Astrocyte (in vitro differentiated cells and primary cell): ENCODE measurements around the gene UQCC2. TPM values are rescaled to one million over a fixed set of nuclear protein-coding genes. Genes with fewer than 3 reads are reported as not detected.

Experiments
- DNase-seq: peaks from one replicate; pipeline ENCODE4 v3.0.0-alpha.2; 2010; ENCODE audit warnings: low read depth
- FAIRE-seq: peaks from 2 replicates; lab custom pipeline; 2011; peaks lifted over from hg19 to GRCh38; lab: Jason Lieb, UNC
- H2AFZ ChIP-seq: 2 replicates; pipeline ENCODE4 v1.6.0; 2012; ENCODE audit warnings: low read depth, low read length, inconsistent platforms
- H3K27ac ChIP-seq: 2 replicates; pipeline ENCODE4 v1.5.1; 2011; ENCODE audit warnings: low read depth, low read length, inconsistent platforms
- H3K27me3 ChIP-seq: 2 replicates; pipeline ENCODE4 v1.6.0; 2011; ENCODE audit warnings: low read length, inconsistent platforms; ENCODE audit not compliant: insufficient read depth
- H3K36me3 ChIP-seq: 2 replicates; pipeline ENCODE4 v1.5.1; 2011; ENCODE audit warnings: low read length, inconsistent platforms; ENCODE audit not compliant: insufficient read depth
- H3K4me1 ChIP-seq: 2 replicates; pipeline ENCODE4 v1.5.1; 2011; ENCODE audit warnings: low read length, inconsistent platforms; ENCODE audit not compliant: insufficient read depth
- H3K4me2 ChIP-seq: 2 replicates; pipeline ENCODE4 v1.6.0; 2012; ENCODE audit warnings: low read length, inconsistent platforms
- H3K4me3 ChIP-seq: 2 replicates; pipeline ENCODE4 v1.5.1; 2011; ENCODE audit warnings: low read depth, mild to moderate bottlenecking, low read length, inconsistent platforms; ENCODE audit not compliant: insufficient read depth
- H3K79me2 ChIP-seq: 2 replicates; pipeline ENCODE4 v1.6.0; 2012; ENCODE audit warnings: mild to moderate bottlenecking, low read length, inconsistent platforms; ENCODE audit not compliant: insufficient read depth
- H3K9ac ChIP-seq: 2 replicates; pipeline ENCODE4 v1.6.0; 2012; ENCODE audit warnings: mild to moderate bottlenecking, low read length, inconsistent platforms
- H3K9me3 ChIP-seq: 2 replicates; pipeline ENCODE4 v1.5.1; 2012; ENCODE audit warnings: low read depth, mild to moderate bottlenecking, low read length, inconsistent platforms; ENCODE audit not compliant: insufficient read depth
- H4K20me1 ChIP-seq: 2 replicates; pipeline ENCODE4 v1.6.0; 2012; ENCODE audit warnings: low read length, inconsistent platforms; ENCODE audit not compliant: insufficient read depth
- H3K27ac Mint-ChIP-seq: one replicate; pipeline ENCODE4 v1.8.0; 2021; ENCODE audit warnings: mild to moderate bottlenecking, mixed read lengths; ENCODE audit not compliant: unreplicated experiment
- H3K27me3 Mint-ChIP-seq: one replicate; pipeline ENCODE4 v1.8.0; 2021; ENCODE audit warnings: low read depth, mixed read lengths; ENCODE audit not compliant: unreplicated experiment
- H3K36me3 Mint-ChIP-seq: one replicate; pipeline ENCODE4 v1.8.0; 2021; ENCODE audit warnings: low read depth, mixed read lengths; ENCODE audit not compliant: unreplicated experiment
- H3K4me1 Mint-ChIP-seq: one replicate; pipeline ENCODE4 v1.8.0; 2021; ENCODE audit warnings: low read depth, mixed read lengths; ENCODE audit not compliant: unreplicated experiment
- H3K4me3 Mint-ChIP-seq: one replicate; pipeline ENCODE4 v1.8.0; 2021; ENCODE audit warnings: mild to moderate bottlenecking, moderate library complexity, mixed read lengths; ENCODE audit not compliant: unreplicated experiment
- H3K9me3 Mint-ChIP-seq: one replicate; pipeline ENCODE4 v1.8.0; 2021; ENCODE audit warnings: mild to moderate bottlenecking, mixed read lengths; ENCODE audit not compliant: unreplicated experiment
- CTCF ChIP-seq: IDR thresholded peaks from 2 replicates; pipeline ENCODE4 v1.5.1; 2011; ENCODE audit warnings: low read depth, mild to moderate bottlenecking, inconsistent platforms, low read length, moderate library complexity; ENCODE audit not compliant: insufficient read depth
- EZH2 ChIP-seq: IDR thresholded peaks from 2 replicates; pipeline ENCODE4 v1.6.1; 2012; ENCODE audit warnings: mild to moderate bottlenecking, low read length, inconsistent platforms; ENCODE audit not compliant: insufficient read depth
- total RNA-seq: library from RNA; stranded (reverse); gene quantifications from 2 replicates; pipeline ENCODE4 v1.2.1, GENCODE V29; 2021

UQCC2 gene
- total RNA-seq, 1 donor from 2014 or later: 70.2 TPM

DNA sequence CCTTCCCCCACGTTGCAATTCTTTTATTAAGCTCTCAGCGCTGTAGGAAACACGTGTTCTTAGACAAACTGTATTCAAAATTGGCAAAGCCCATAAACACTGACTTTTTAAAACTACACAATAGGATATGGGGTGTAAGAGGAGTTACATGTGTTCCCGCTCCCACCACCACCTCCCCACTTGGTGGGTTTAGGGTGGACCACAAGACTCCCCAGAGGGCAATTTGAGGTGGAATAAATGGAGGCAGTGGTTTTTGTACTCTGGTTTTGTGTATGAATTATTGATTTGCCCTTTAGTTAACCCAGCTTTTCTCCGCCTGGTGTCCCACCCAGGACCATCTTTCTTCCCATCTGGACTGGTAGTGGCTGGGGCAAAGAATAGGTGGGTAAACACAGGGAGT lies 3.7 kb downstream of the UQCC2 start:
- DNase-seq (no peak), FAIRE-seq (no peak)
- peaks cover 19% of the 10 kb centered on the region for H3K79me2 ChIP-seq
- H3K36me3 ChIP-seq: no peaks in the 10 kb centered on the region
- H3K27ac Mint-ChIP-seq: no peak overlapping the region
- no peak overlapping the region for H3K4me2 ChIP-seq
- H3K27ac ChIP-seq: no peak overlapping the region
- peaks cover 13% of the 10 kb centered on the region for H3K36me3 Mint-ChIP-seq
- H3K4me1 ChIP-seq: peaks cover 13% of the 10 kb centered on the region
- H3K27me3 ChIP-seq: no peaks in the 10 kb centered on the region
- no peak overlapping the region for H2AFZ ChIP-seq
- no peak overlapping the region for H3K4me3 ChIP-seq
- H3K9me3 Mint-ChIP-seq: no peaks in the 10 kb centered on the region
- peaks cover 18% of the 10 kb centered on the region for H3K4me1 Mint-ChIP-seq
- H4K20me1 ChIP-seq: peaks cover 6% of the 10 kb centered on the region
- H3K27me3 Mint-ChIP-seq: no peaks in the 10 kb centered on the region
- no peaks in the 10 kb centered on the region for H3K9me3 ChIP-seq
- TF ChIP-seq CTCF: no peak
- TF ChIP-seq EZH2: no peak
- H3K4me3 Mint-ChIP-seq: no peak overlapping the region
- H3K9ac ChIP-seq: no peak overlapping the region

GRCh38 chr6:33705955-33706725 lies 5.4 kb downstream of the UQCC2 start:
- H4K20me1 ChIP-seq: peaks cover 6% of the 10 kb centered on the region
- Mint-ChIP-seq H3K36me3 (peaks cover 15% of the 10 kb centered on the region), H3K4me3 (no peak overlapping the region), H3K27me3 (no peaks in the 10 kb centered on the region), H3K4me1 (peaks cover 20% of the 10 kb centered on the region), H3K27ac (peak overlapping the region; percentile 1), H3K9me3 (no peaks in the 10 kb centered on the region)
- no peak overlapping the region for H2AFZ ChIP-seq
- H3K4me2 ChIP-seq: no peak overlapping the region
- no peaks in the 10 kb centered on the region for H3K9me3 ChIP-seq
- no peak for FAIRE-seq
- no peak overlapping the region for H3K4me3 ChIP-seq
- no peak for DNase-seq
- H3K9ac ChIP-seq: no peak overlapping the region
- H3K4me1 ChIP-seq: peaks cover 10% of the 10 kb centered on the region
- H3K27ac ChIP-seq: no peak overlapping the region
- peaks cover 19% of the 10 kb centered on the region for H3K79me2 ChIP-seq
- no peaks in the 10 kb centered on the region for H3K36me3 ChIP-seq
- H3K27me3 ChIP-seq: no peaks in the 10 kb centered on the region
- TF ChIP-seq EZH2 (no peak), CTCF (no peak)

- Histone ChIP-seq H3K4me1 (peaks cover 2% of the 10 kb centered on the region), H4K20me1 (peaks cover 6% of the 10 kb centered on the region), H3K4me3 (no peak overlapping the region), H3K27ac (no peak overlapping the region), H3K36me3 (no peaks in the 10 kb centered on the region), H3K27me3 (no peaks in the 10 kb centered on the region), H3K4me2 (no peak overlapping the region), H3K9ac (no peak overlapping the region), H2AFZ (no peak overlapping the region), H3K79me2 (peaks cover 11% of the 10 kb centered on the region), H3K9me3 (no peaks in the 10 kb centered on the region)
- TF ChIP-seq CTCF (no peak), EZH2 (no peak)
- no peak for FAIRE-seq
- Mint-ChIP-seq H3K27me3 (no peaks in the 10 kb centered on the region), H3K36me3 (peaks cover 15% of the 10 kb centered on the region), H3K9me3 (no peaks in the 10 kb centered on the region), H3K4me1 (peaks cover 16% of the 10 kb centered on the region), H3K4me3 (no peak overlapping the region), H3K27ac (peak overlapping the region; percentile 70)
- no peak for DNase-seq
Observed at GRCh38 chr6:33705268-33705885, 6.1 kb downstream of the UQCC2 start.
